HL-60 (cell line): ENCODE results near the gene MZF1.

Source experiments
- DNase-seq, 2 experiments: peaks; one replicate each; pipeline ENCODE4 v3.0.0-alpha.2; 2010 to 2020; ENCODE audit warnings: low read depth in 1 of 2, low spot score in 1 of 2
- H3K27ac ChIP-seq: fragments of 250-450 bp; sonication (Bioruptor Pico); replicated peaks from 2 replicates; pipeline ENCODE4 v1.5.1; 2020; ENCODE audit warnings: mild to moderate bottlenecking, moderate library complexity
- H3K27me3 ChIP-seq: fragments of 250-450 bp; sonication (Bioruptor Pico); 2 replicates; pipeline ENCODE4 v1.5.1; 2021; ENCODE audit warnings: mild to moderate bottlenecking, moderate library complexity; ENCODE audit not compliant: insufficient read depth, poor library complexity, severe bottlenecking
- H3K4me3 ChIP-seq: replicated peaks from 2 replicates; pipeline ENCODE4 v1.5.1; 2011; ENCODE audit warnings: mild to moderate bottlenecking, control low read depth, low read length; ENCODE audit not compliant: insufficient read depth
- CTCF ChIP-seq: IDR thresholded peaks from one replicate; pipeline ENCODE4 v1.5.1; 2011; ENCODE audit warnings: low read length, control low read depth, inconsistent platforms; ENCODE audit not compliant: insufficient read depth
- GABPA ChIP-seq: IDR thresholded peaks from 2 replicates; pipeline ENCODE4 v1.6.1; 2012; ENCODE audit warnings: low read depth
- POLR2AphosphoS5 ChIP-seq: IDR thresholded peaks from 2 replicates; pipeline ENCODE4 v1.6.1; 2012; ENCODE audit warnings: low read depth
- REST ChIP-seq: IDR thresholded peaks from 2 replicates; pipeline ENCODE4 v1.6.1; 2012; ENCODE audit warnings: low read depth; ENCODE audit not compliant: insufficient replicate concordance
- SPI1 ChIP-seq: IDR thresholded peaks from 2 replicates; pipeline ENCODE4 v1.6.1; 2012; ENCODE audit warnings: low read depth, mild to moderate bottlenecking, borderline replicate concordance

The MZF1 gene

GRCh38 chr19:58556622-58557220, 16.4 kb downstream of the MZF1 start:
- DNase-seq: no peak
- Histone ChIP-seq H3K4me3 (peak overlapping the region; percentile 89), H3K27me3 (no peaks in the 10 kb centered on the region), H3K27ac (peak overlapping the region; percentile 90)
- TF ChIP-seq CTCF: no peak
- no peak for TF ChIP-seq SPI1
- TF ChIP-seq GABPA: no peak
- TF ChIP-seq POLR2AphosphoS5: no peak
- TF ChIP-seq REST: no peak

GRCh38 chr19:58555920-58556621, 17.1 kb downstream of the MZF1 start:
- no peak for DNase-seq
- Histone ChIP-seq H3K27me3 (no peaks in the 10 kb centered on the region), H3K27ac (peak overlapping the region; percentile 90), H3K4me3 (no peak overlapping the region)
- TF ChIP-seq CTCF: no peak

- TF ChIP-seq REST: no peak
- no peak for TF ChIP-seq GABPA
- TF ChIP-seq POLR2AphosphoS5: no peak
- TF ChIP-seq SPI1: no peak
- TF ChIP-seq CTCF: no peak
- Histone ChIP-seq H3K4me3 (peak overlapping the region; percentile 74), H3K27ac (peak overlapping the region; percentile 75), H3K27me3 (no peaks in the 10 kb centered on the region)
- DNase-seq: no peak
These were observed 17.7 kb downstream of the MZF1 start for GRCh38 chr19:58555369-58555885.
